KBM-7 (cell line): ENCODE results near the gene KMT2E.
"Not testable (repeated sequence)": the region's sequence is repeated elsewhere in the genome, so short reads cannot be mapped to it uniquely, and the experiment has no call there.

ENCODE experiments used
- DNase-seq: peaks from one replicate; pipeline ENCODE4 v3.0.0-alpha.2; 2015
- in situ Hi-C: fragments of 300-500 bp; cut with MboI; formaldehyde crosslinking; loops from 2 replicates; pipeline ENCODE4 v1.14.3; 2020; ENCODE audit warnings: low sequenced_read_pairs, low pct_unique_long_range_greater_than_20kb, mixed read lengths

Gene KMT2E

GRCh38 chr7:105017657-105018365, 3.8 kb downstream of the KMT2E start:
- DNase-seq, result peak; percentile 32

DNA sequence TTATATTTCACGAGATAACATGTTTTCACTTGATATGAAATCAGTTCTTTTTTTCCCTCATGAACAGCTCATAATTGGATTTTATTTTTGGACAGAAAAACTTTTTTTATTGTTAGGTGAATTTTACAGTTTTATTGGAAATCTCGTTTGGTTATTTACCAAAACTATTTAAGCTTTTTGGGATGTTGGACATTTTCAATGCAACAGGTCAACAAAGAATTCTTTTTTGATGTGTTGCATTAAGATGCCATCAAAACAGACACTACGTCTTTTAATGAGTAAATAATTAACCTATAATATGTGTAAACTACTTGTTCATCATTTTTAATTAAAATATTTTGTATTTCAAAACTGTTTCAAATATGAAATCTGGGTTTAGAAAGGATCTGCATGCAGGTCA, 5.3 kb downstream of the KMT2E start:
- DNase-seq, result no peak
- in situ Hi-C loops, result no loop called here

More at GRCh38 chr7:105017657-105018365, 3.8 kb downstream of the KMT2E start:
- in situ Hi-C loops, result no loop called here

GRCh38 chr7:105020926-105021325, 6.9 kb downstream of the KMT2E start:
- in situ Hi-C loops, result no loop called here
- DNase-seq, result peak; percentile 24

DNA sequence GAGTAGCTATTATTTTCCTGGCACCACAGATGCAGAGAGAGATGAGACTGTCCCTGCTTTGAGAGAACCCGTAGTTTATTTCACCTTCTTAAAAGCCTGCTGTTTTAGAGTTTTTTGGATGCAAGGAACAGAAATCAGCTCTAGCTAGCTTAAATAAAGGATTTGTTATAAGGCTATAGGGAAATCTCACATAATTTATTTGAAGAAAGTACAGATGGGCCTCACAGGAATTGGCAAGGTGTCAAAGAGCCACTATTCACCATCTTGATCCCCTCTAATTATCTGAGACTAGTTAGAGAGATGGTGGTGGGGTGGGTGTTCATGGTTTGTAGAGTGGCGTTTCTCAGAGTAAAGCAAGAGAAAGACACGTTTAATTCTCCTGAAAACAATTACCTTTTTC, 7.3 kb downstream of the KMT2E start:
- in situ Hi-C loops, result no loop called here
- DNase-seq, result no peak

DNA sequence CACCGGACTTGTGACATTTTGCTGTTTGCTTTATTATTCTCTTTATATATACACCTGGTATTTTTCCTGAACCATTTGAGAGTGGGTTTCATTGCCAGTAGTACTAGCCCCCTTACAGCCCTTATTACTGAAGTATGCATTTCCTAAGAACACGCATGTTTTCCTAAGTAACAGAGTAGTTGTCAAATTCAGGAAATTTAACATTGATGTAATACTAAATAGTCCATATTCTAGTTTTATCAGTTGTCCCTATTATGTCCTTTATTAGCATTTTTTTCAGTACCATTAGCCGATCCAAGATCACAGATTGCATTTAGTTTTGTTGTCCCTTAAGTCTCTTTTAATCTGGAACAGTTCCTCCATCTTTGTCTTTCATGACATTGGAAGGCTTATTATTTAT, 8.0 kb downstream of the KMT2E start:
- DNase-seq, result no peak
- in situ Hi-C loops, result no loop called here

DNA sequence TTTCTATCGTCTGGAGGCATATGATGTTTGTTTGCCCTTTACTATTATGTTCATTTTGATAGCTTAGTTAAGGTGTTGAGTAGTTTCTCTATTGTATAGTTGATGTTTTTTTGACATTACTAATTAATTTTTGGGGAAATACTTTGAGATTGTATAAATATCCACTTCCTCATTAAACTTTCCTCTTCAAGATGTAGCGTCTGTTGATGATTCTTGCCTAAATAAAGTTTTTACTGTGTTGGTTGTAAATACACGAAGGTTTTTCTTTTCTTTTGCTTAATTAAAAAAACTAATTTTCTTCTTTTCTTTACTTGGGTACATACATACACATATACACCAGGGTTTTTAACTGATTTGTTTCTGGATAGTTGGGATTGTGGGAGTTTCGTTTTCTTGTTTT, 8.5 kb downstream of the KMT2E start:
- in situ Hi-C loops, result no loop called here
- DNase-seq, result no peak

GRCh38 chr7:105024734-105025133, 10.7 kb downstream of the KMT2E start:
- in situ Hi-C loops, result no loop called here
- DNase-seq, result no peak

DNA sequence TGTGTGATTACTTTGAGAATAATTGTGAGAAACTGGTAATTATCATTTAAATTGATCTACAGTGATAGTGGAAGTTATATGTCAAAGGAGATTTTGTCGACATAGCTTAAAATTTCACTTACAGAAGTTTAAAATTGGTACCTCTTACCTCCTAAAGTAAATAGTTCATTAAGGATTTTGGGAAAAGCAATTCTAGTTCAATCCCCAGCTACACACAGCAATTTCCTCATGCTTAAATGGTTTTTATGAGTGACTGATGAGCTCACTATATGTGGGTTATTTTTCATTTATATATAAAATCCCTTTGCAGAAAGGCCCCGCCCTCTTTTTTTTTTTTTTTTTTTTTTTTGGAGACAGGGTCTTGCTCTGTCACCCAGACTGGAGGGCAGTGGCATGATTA, 12.7 kb downstream of the KMT2E start:
- no peak for DNase-seq
- in situ Hi-C loops, result no loop called here

GRCh38 chr7:105027176-105027853, 13.3 kb downstream of the KMT2E start:
- in situ Hi-C loops, result no loop called here

GRCh38 chr7:105028004-105028403, 14.0 kb downstream of the KMT2E start:
- in situ Hi-C loops, result no loop called here
- DNase-seq, result no peak

More at GRCh38 chr7:105027176-105027853, 13.3 kb downstream of the KMT2E start:
- no peak for DNase-seq

- DNase-seq, in situ Hi-C loops: not testable (repeated sequence)
These were observed 14.9 kb downstream of the KMT2E start for GRCh38 chr7:105028941-105029340.

- in situ Hi-C loops, result no loop called here
- DNase-seq, result no peak
These were observed 16.4 kb downstream of the KMT2E start for GRCh38 chr7:105030447-105030846.

- in situ Hi-C loops, result no loop called here
- no peak for DNase-seq
These were observed 18.7 kb downstream of the KMT2E start for GRCh38 chr7:105032553-105033214.

DNA sequence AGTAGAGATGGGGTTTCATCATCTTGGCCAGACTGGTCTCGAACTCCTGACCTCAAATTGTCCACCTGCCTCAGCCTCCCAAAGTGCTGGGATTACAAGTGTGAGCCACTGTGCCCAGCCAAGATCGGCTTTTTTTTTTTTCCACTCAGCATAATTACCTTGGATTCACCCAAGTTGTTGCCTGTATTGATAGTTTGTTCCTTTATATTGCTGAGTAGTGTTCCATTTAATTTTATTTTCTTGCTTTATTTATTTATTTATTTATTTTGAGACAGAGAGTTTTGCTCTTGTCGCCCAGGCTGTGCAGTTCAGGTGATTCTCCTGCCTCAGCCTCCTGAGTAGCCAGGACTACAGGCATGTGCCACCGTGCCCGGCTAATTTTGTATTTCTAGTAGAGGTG, 21.3 kb downstream of the KMT2E start:
- in situ Hi-C loops, result no loop called here

DNA sequence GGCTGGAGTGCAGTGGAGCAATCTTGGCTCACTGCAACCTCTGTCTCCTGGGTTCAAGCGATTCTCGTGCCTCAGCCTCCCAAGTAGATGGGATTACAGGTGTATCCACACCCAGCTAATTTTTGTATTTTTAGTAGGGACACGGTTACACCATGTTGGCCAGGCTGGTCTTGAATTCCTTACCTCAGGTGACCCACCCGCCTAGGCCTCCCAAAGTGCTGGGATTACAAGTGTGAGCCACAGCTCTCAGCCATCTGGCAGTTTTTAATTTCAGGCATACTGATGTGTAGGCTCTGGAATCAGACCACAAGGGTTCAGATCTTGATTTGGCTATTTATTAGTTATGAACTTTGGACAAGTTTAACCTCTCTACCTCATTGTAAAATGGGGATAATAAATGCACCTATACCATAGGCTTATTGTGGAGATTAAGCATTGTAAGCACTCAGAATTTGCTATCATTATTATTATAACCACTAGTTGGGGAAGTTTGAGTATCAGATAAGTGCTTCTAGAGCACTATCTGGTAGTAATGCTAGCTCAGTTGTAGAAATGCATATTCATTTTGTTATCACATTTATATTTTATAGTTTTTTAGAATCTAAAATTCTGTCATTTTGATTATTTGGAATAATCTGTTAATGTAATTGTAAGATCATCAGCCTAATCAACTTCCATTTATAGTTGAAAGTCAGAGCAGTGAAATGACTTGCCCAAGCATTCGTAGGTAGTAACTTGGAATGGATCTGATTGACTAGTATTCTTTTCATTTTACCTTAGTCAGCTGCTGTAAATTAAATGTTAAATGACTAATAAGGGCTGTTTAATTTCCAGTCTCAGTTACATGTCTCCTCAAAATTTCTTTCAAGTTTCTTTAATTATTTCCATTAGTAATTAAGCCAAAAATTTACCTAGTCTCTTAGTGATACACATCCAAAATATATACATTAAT, 22.5 kb downstream of the KMT2E start:
- DNase-seq, result no peak
- in situ Hi-C loops, result no loop called here

More for the DNA sequence above, 21.3 kb downstream of the KMT2E start:
- DNase-seq, result no peak

- DNase-seq, result no peak
- in situ Hi-C loops, result no loop called here
These were observed 23.3 kb downstream of the KMT2E start for GRCh38 chr7:105037319-105037718.

DNA sequence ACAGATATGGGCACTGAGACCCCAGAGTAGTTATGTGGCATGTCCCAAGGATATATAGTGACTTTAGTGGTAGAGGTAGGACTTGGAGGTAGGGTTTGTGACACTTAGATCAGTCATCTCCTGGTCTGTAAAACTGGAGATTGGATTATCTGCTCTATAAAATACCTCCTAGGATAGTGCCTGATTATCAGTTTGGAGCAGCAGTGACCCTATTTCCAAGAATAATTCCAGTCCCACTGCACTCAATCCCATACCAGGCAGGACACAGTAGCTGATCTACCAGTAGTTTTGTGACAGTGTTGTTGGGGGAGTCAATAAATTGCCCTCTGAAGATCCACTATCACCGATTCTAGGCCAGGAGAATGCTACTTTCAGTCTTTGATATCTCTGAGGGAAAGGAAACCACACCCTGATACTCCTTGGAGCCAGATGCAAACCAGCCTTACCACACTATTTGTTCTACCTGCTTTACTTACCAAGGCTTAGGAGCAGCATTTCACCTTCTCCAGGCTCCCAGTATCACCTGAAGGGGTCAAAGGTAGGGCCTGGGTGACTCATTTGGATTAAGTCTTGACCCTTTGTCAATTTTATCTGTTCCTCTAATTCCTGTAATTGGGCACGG, 30.6 kb downstream of the KMT2E start:
- no peak for DNase-seq
- in situ Hi-C loops, result no loop called here

DNA sequence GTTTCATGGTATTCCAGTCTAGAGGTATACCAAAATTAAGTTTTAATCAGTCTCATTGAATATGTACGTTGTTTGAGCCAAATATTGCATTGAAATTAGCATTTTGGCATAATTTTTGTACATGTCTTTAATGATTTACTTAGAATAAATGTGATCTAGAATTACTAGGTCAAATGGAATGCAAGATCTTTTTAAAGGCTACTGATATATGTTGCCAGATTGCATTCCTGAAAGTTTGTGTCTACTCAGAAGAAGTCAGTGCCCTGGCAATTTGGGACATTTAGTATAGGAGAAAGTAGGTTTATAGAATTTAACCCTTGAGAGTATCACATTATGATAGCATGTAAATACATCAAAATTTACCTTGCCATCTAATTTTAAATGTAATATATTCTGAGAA, 32.4 kb downstream of the KMT2E start:
- in situ Hi-C loops, result no loop called here
- DNase-seq, result no peak

- DNase-seq, result no peak
- in situ Hi-C loops, result no loop called here
These were observed 33.9 kb downstream of the KMT2E start for GRCh38 chr7:105047932-105048331.
